ENCODE results near the gene CCDC85B. TPM values are rescaled to one million over a fixed set of nuclear protein-coding genes. Genes with fewer than 3 reads are reported as not detected.
A peak's percentile ranks its signal among the peaks of the same experiment; 100 is the strongest.

The CCDC85B gene
- total RNA-seq, 1 donor from 2014 or later, result 40.7 TPM

DNA sequence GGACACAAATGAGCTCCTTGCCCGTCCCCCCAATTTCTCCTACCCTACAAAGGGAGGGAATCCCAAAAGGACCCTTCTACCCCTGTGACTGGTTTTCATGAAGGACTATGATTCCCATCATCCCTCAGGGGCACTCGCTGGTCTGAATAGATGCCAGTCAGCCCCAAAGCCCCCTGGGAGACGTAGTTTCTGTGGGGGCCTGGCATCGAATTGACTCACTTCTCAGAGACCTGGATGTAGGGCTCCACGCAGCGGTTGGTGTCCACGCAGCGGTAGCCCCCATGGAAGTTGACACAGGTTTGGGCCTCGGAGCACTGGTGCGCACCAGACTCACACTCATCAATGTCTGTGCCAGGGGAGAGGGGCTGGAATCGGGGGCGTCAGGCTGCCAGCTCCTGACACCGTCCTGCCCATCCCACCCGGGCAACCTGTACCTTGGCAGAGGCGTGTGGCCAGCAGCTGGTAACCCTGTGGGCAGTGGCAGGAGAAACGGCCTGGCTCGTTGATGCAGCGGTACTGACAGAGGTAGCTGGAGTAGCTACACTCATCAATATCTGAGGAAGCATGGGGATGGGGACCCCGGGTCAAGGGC, 22.3 kb upstream of the CCDC85B start:
- DNase-seq (ENCODE audit: low read depth in 2 of 2), result no peak

DNA sequence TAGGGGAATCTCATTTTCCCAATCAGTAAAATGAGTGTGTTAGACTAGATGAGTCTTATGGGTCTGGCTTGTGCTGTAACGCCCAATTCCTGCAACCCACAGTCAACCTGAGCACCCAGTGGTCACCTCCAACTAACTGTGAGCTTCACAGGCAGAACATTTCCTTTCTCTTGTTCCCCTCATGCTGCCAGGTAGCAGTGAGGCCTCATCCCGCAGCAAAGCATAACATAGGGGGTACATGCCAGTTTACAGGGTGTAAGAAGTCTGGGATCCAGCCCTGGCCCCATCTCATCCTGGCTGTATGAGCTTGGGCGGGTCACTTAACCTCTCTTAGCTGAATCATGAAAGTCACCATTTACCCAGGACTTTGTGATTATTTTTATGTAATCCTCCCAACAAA, 21.6 kb upstream of the CCDC85B start:
- DNase-seq (ENCODE audit: low read depth in 2 of 2), result no peak

DNA sequence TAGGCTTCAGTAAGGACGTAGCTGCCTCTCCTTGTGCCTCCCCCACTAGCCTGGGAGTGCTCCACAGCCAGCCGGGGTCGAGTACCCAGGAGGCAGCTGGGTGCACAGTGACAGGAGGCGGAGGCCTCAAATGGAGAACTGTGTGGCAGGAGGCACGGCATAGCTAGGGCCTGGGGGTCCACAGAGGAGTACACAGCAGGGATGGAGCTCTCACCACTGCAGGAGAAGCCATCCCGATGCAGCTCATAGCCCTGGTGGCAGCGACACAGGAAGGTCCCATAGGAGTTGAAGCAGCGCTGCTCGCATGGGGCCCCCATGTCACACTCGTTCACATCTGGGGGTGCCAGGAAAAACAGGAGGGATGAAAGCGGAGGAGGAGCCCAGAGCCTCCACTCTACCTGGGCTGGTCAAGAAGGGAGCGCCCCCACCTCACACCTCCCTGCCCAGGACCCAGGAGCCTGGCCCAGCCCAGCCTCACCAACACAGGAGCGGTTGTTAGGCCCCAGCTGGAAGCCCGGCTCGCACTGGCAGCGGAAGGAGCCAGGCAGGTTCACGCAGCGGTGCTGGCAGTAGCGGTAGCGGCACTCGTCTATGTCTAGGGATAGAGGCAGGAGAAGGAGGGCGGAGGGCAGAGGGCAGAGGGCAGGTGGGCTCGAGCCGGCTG, 20.7 kb upstream of the CCDC85B start:
- no peak for DNase-seq (ENCODE audit: low read depth in 2 of 2)

DNA sequence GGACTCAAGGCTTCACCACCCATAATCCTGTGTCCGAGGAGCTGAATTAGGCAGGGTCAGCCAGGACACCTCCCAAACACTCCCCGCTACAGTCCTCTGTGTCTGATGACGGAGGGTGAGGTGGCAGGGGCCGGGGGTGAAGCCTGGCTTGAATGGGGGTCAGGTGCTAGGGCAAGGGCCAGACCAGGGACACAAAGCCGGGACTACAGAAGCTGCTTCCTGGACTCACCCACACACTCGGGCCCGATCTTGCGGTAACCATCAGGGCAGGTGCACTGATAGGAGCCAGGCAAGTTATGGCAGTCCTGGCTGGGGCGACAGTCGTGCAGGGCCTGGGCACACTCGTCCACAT, 20.2 kb upstream of the CCDC85B start:
- DNase-seq (ENCODE audit: low read depth in 2 of 2), result no peak

DNA sequence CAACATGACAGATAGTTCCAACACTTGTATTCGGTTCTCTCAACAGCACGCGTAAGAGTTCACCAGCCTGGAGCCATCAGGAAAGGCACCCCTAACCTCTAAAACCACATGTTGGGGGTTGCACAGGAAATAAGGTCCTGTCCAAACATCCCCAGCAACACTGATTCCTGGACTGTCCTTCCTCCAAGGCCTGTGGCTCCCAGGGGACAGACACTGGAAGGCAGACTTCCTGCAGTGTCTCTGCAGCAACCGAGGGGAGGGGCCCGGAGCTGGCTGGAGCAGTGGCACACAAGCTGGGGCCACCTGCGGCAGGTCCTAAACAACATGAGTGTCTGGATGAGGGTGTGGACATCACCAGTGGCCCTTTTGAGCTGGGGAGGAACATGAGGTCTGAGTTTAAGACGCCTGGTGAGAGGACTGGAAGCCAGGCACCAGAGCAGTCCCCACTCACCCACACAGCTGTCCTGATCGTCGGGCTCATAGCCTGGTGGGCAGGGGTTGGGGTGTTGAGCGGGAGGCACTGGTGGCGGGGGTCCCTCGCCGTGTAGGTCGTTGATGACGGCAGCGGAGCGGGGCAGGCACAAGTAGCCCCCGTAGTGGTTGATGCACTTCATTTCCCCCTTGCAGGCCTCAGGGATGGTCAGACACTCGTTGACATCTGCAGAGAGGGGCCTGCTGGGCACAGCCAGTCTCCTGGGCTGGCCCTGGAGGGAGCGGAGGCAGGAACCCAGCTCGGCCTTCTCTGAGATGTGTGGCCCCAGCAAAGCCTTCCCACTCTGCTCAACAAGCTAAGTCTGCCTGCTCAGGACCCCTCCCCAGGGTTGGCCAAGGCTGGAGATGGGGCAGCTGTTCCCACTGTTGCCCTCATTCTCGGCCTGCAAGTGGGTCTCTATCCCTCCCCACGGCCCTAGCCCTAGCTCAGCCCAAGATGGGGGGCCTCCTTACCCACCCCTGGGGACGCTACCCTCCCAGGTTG, 19.5 kb upstream of the CCDC85B start:
- DNase-seq (ENCODE audit: low read depth in 2 of 2), result no peak

DNA sequence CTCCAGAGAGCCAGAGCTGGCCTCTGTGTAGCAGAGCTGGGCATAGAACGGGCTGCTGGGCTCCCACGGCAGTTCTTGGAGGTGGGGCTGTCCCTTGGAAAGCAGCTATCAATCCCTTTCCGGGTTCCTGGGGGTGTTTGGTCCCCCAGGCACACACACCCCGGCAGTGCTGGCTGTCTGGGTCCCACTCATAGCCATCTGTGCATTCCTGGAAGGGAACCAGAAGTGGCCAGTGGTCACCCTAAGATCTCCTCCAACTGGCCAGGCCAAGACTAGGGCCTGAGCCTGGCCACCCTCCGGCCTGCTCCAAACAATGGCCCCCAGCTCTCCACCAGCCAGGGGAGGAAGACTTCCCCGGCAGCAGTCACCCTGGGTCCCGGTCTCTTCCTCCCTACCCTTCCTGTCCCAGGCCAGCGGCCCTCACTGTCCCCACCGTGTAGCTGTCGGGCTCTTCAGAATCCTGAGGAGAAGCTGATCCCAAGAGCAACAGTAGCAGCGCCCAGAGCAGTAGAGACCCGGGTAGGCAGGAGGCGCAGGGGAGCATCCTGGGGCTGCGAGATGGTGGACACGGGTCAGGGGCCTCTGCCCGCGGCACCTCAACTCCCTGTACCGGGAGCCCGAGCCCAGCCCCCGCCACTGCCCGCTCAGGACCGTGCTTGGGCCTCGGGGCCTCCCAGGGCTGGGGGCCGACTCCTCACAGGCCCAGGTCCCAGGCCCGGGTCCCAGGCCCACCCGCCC, 18.5 kb upstream of the CCDC85B start:
- no peak for DNase-seq (ENCODE audit: low read depth in 2 of 2)

DNA sequence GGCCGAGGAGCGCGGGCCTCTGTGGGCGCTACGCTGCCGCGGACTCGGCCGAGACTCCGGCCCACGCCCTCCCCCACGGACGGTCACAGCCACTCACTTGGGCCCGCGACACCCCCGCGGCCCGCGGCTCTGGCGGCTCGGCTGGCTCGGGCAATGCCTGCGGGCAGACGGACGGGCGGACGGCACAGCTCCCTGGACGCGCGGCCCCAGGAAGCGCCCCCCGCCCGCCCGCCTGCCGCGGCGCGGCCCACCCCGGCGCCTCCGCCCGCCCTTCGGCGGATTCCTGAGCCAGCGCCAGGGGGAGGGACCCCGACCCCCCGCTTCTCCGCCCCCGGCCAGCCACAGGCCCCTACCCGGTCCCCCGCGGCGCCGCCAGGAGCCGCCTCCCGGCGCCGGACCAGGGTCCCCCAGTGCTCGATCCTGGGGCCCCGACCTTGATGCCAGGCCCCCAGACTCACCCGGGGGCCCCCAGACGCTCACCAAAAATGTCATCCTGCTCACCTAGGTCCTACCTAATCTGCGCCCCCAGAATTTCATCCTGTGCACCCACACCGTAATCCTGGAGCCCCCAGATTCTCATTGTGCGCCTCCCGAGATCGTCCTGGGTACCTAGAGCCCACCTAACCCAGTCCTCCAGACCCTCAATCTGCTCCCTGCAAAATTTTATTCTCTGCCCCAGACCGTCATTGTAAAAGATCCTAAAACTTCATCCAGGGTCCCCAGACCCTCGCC, 17.7 kb upstream of the CCDC85B start, which contains the start of gene EFEMP2:
Gene EFEMP2, minus strand, starts transcription at position 215 of the 732 bp plus-strand sequence. CDS start 446 bp downstream, outside the sequence.
- DNase-seq (ENCODE audit: low read depth in 2 of 2), result no peak

DNA sequence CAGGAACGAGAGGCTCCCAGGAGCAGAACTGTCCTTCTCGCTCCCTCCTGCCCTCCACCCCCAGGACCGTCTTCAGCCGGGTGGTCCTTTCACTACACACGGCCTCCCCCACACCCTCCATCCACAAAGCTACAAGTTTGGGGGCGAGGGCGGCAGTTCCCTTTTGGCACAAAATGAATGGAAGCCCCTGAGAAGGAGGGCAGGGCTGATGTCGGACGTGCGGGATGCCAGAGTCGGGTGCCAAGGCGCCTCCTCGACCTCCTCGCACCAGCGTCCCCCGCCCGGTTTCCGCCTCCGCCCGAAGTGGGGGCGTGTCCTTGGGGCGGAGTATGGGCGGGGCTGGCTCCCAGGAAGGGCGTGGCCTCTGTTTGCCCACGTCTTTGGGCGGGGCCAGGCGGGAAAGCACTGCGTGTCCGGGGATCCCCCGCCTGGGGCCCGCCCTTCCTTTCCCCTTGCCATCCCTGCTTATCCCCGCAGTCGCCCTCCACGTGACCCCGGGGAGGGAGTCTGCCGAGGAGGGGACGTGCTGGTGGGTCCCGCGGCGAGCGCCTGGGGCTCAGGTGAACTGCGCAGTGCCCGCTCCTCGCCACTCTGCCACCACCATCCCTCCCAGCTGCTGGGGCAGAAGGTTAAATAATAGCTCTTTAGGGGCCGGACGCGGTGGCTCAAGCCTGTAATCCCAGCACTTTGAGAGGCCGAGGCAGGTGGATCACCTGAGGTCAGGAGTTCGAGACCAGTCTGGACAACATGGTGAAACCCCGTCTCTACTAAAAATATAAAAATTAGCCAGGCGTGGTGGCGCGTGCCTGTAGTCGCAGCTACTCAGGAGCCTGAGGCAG, 16.9 kb upstream of the CCDC85B start:
- peak in 1 of 2 donors; percentile 84 for DNase-seq (ENCODE audit: low read depth in 2 of 2)

DNA sequence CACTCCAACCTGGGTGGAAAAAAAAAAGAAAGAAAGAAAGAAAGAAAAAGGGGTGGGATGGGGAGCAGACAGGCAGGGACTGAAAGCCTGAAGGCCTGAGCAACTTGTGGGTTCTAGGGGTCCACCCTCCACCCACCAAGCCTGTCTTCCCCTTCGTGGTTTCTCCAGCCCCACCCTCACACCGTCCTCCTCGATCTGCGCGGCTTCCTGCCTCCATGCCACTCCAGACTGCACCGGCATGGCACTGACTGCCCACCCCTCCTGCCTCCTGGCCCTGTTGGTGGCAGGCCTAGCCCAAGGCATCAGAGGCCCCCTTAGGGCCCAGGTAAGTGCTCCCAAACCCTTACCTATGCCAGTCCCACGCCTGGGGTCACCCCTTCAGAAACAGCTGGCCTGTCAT, 10.9 kb upstream of the CCDC85B start, which contains the start of gene CTSW:
Gene CTSW, plus strand, starts transcription at position 221 of the 400 bp plus-strand sequence. Its CDS starts 18 bp downstream, at position 239.
- DNase-seq (ENCODE audit: low read depth in 2 of 2), result no peak

DNA sequence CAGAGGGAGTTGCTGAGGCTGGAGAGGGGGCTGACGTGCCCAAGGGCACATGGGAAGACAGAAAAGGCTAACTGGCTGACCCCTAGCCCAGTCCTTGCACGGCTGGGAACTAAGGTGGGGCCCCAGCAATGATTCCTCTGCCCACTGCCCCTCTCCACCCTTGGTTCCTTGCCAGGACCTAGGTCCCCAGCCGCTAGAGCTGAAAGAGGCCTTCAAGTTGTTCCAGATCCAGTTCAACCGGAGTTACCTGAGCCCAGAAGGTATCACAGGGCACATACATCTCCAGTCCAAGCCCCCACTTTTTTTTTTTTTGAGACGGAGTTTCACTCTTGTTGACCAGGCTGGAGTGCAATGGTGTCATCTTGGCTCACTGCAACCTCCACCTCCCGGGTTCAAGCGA, 10.4 kb upstream of the CCDC85B start:
- no peak for DNase-seq (ENCODE audit: low read depth in 2 of 2)

DNA sequence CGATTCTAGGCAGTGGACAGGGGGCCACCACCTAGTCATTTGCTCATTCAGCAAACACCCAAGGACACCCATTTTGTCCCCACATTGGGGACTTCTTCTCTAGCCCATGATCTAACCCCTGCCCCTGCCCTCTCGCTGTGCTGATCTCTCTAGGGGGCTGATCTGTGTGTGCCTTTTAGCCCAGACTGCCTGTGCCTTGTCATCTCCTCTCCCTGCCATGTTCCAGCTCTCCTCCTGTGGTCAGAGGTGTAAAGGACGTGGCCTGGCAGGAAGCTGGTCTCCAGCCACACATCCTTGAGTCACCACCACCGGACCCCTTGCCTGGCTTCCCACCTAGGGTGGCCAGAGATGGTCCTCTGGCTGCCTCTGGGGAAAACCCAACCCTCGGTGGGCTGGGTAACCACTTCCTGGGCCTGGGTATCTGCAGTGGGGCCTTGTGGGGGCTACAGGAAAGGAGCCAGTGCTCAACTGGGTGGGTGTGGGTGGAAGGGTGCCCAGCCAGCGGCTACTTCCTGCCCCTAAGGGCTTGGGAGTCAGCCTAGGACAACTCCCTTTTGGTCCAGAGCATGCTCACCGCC, 9.5 kb upstream of the CCDC85B start:
- no peak for DNase-seq (ENCODE audit: low read depth in 2 of 2)

DNA sequence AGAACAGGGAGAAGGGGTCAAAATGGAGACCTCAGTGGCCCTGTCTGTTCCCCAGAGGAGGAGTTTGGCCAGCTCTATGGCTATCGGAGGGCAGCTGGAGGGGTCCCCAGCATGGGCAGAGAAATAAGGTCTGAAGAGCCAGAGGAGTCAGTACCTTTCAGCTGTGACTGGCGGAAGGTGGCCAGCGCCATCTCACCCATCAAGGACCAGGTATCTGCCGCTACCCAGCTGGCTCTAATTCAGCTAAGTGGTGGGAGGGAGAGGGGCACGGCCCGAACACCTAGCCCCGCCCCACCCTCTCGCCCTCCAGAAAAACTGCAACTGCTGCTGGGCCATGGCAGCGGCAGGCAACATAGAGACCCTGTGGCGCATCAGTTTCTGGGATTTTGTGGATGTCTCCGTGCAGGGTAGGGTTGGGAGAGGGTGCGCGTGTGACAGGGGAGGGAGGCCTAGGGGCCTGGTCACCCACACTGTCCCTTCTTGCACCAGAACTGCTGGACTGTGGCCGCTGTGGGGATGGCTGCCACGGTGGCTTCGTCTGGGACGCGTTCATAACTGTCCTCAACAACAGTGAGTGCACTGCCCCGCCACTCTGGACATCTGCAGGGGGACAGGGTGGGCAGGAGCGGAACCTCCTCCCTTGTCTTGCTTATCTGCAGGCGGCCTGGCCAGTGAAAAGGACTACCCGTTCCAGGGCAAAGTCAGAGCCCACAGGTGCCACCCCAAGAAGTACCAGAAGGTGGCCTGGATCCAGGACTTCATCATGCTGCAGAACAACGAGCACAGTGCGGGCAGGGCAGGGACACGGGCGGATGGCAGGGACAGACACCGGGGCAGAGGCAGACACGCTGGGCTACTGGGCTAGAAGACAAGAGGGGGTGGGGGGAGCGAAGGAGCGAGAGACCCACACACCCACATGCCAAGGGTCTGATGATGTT, 8.1 kb upstream of the CCDC85B start:
- DNase-seq (ENCODE audit: low read depth in 2 of 2), result no peak

DNA sequence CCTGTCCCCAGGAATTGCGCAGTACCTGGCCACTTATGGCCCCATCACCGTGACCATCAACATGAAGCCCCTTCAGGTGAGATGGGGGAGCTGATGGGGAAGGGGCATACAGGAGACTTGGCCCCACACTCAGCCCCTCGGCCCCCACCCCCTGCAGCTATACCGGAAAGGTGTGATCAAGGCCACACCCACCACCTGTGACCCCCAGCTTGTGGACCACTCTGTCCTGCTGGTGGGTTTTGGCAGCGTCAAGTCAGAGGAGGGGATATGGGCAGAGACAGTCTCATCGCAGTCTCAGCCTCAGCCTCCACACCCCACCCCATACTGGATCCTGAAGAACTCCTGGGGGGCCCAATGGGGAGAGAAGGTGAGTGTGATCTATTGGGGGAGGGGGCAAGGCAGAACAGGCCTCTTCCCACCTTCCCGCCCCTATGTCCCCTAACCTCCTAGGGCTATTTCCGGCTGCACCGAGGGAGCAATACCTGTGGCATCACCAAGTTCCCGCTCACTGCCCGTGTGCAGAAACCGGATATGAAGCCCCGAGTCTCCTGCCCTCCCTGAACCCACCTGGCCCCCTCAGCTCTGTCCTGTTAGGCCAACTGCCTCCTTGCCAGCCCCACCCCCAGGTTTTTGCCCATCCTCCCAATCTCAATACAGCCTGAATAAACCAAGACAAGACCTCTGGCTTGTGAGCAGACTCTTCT, 7.3 kb upstream of the CCDC85B start:
- DNase-seq (ENCODE audit: low read depth in 2 of 2), result no peak

DNA sequence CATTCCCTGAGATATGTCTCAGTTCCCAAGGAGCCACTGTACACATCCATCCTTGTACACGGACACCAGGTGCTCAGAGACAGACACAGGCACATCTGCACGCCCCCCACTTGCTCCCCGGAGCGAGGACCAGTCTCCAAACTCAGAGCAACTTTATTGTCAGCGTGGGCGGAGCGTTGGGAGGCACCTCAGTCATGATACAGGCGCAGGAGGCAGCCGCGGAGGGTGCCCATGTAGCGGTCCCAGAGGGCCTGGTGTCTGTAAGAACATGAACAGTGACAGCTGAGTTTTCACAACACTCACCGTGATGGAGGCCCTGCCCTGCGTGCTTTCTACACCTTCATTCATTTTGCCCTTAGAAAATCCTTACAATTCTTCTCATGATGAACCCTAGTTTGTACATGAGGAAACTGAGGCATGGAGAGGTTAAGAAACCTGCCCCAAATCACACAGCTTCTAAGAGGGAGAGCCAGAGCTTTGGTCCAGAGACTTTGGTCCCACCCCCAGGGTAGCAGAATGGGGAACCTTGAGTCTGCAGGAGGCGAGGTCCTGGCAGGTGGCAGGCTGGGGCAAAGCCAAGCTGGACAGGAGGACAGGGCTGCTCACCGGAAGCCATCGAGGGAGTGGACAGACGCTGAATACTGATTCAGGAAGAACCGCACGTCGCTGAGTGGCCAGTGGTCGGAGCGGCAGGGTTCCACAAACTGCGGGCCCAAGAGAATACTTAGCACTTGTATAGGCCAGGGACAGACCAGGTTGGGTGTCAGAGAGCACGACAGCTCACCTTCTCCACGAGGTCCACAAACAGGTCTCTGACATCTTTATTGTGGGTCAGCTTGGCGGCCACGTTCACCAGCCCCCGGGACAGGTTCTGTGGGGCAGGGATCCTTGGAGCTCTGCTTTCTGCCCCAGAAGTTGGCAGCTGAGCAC, 6.4 kb upstream of the CCDC85B start:
- DNase-seq (ENCODE audit: low read depth in 2 of 2), result no peak

DNA sequence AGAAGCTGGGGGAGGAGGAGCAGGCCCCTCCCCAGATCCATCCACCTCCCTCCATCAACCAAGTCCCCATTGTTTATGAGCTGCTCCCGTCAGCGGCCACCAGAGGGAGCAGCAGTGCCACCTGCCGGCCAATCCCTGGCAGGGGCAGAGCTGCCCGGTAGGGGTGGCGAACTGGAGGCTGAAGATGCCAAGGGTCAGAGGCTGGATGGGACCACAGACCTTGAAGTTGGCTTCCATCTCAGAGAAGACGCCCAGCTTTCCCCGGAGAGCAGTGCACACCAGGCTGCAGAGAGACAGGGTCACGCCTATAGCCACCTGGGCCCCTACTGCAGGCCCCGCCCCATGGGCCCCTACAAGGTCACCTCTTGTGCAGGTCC, 5.8 kb upstream of the CCDC85B start:
- peak; percentile 66 to 83 for DNase-seq (ENCODE audit: low read depth in 2 of 2)

DNA sequence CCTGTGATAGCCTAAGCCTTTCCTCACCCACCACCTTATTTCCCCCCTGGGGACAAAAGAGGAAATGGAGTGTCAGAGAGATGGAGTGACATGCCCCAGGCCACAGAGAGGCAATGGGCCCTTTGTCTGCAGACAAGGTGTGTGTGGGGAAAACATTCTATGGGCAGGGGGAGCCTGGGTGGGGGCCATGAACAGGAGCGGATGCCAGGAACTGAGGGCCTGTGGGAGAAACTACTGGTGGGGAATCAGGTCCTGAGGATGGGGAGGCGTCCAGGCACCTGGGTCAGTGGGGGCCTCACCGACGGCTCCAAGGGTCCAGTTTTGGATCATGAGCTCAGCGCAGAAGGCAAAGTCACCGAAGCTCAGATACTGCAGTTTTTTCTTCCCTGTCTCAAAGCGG, 5.2 kb upstream of the CCDC85B start:
- no peak for DNase-seq (ENCODE audit: low read depth in 2 of 2)

Data from dermis microvascular lymphatic vessel endothelial cell (primary cell).